Measurements from ENCODE around the gene RPS4Y1. TPM values are rescaled to one million over a fixed set of nuclear protein-coding genes. Genes with fewer than 3 reads are reported as not detected.
"Not testable (repeated sequence)": the region's sequence is repeated elsewhere in the genome, so short reads cannot be mapped to it uniquely, and the experiment has no call there.

RPS4Y1 gene
- total RNA-seq (2014; rRNA removed; shearing (Covaris generic)) = 432 and 437 TPM in 2 replicates

DNA sequence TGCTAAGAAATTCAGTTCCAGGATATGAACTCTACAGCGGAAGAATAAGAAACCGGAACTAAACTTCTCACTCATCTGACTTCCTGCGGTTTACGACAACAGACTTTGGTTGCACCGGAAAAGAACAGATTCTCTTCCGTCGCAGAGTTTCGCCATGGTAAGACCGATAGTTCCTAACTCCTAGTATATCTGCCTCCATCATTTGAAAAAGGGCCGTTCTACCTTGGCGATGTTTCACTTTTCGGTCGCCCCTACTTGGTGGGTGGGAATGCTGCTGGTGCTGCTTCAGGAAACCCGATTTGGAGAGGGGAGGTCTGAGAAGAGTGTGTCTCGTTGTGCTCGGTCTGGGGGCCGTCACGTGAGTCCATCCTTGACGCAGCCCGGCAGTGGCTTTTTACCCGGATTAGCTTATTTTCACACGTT lies at the start of gene RPS4Y1:
RPS4Y1 (plus strand) TSS at position 132 of the 423 bp plus-strand sequence; CDS start at position 155, 23 bp downstream.
- peak within 1 kb of the TSS; percentile 62 for H3K4me3 ChIP-seq
- no peaks in the 10 kb centered on the region for H3K27me3 ChIP-seq (replicated peaks)
- peaks cover 37% of the 10 kb centered on the region for H3K36me3 ChIP-seq
- no peaks in the 10 kb centered on the region for H3K4me1 ChIP-seq (replicated peaks)
- H3K27ac ChIP-seq = peak within 1 kb of the TSS; percentile 57
- DNase-seq (ENCODE audit: low read depth in 1 of 2, low spot score in 2 of 2) = peak; percentile 45 to 73
- H3K9me3 ChIP-seq (replicated peaks) = no peaks in the 10 kb centered on the region

DNA sequence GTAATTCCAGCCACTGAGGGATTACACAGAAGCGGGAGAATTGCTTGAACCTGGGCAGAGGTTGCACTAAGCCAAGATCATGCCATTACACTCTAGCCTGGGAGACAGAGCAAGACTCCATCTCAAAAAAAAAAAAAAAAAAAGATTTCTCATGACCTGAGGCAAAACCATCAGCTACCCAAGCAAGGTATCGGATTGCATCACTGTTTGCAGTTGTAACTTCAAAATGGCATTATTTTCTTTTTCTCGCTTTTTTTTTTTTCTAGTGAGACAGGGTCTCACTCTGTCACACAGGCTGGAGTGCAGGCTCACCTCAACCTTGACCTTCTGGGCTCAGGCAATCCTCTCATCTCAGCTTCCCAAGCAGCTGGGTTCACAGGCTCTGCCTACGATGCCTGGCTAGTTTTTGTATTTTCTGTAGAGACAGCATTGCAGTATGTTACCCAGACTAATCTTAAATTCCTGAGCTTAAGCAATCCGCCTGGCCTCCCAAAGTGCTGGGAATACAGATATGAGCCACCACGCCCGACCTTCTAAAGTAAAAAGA lies 44.4 kb upstream of the RPS4Y1 start:
- H3K9me3 ChIP-seq (replicated peaks) = no peaks in the 10 kb centered on the region
- no peak overlapping the region for H3K27ac ChIP-seq
- no peaks in the 10 kb centered on the region for H3K27me3 ChIP-seq (replicated peaks)
- no peaks in the 10 kb centered on the region for H3K36me3 ChIP-seq
- H3K4me3 ChIP-seq = no peak overlapping the region
- no peak for DNase-seq (ENCODE audit: low read depth in 1 of 2, low spot score in 2 of 2)
- H3K4me1 ChIP-seq (replicated peaks) = no peaks in the 10 kb centered on the region

DNA sequence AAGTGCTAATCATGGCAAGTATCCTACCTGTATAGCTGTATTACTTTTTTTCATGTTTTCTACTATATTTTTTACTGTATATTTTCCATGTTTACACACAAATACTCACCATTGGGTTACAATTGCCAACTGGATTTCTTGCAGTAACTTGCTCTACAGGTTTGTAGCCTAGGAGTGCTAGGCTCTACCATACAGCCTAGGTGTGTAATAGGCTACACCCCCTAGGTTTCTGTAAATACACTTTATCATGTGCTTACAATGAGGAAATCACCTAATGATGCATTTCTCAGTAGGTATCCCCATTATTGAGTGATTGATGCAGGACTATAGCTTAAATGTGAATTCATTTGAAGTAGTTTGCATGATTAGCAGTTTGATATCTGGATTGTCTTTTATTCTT lies 43.4 kb upstream of the RPS4Y1 start:
- Histone ChIP-seq H3K27ac (no peak overlapping the region), H3K27me3 (replicated peaks) (no peaks in the 10 kb centered on the region), H3K4me3 (no peak overlapping the region), H3K9me3 (replicated peaks) (no peaks in the 10 kb centered on the region), H3K4me1 (replicated peaks) (no peaks in the 10 kb centered on the region), H3K36me3 (no peaks in the 10 kb centered on the region)
- DNase-seq (ENCODE audit: low read depth in 1 of 2, low spot score in 2 of 2) = no peak

DNA sequence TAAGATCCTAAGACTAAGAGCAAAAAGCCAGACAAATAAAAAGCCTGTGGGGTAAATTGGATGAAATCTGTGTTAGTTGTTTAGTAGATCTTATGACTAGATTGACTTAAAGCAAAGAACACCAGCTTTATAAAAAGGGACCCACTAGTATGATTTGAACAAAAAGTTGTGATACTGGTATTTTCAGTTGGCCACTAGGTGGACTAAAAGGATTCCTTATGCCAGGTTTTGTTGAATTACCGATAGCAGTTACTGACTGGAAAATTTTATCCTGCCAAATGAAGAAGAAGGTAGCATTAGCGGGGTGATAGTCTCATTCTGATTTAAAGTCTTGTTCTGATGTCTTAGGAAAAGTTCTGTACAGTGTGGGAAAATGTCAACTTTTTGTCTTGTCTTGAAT lies 41.2 kb upstream of the RPS4Y1 start:
- H3K4me3 ChIP-seq = no peak overlapping the region

DNA sequence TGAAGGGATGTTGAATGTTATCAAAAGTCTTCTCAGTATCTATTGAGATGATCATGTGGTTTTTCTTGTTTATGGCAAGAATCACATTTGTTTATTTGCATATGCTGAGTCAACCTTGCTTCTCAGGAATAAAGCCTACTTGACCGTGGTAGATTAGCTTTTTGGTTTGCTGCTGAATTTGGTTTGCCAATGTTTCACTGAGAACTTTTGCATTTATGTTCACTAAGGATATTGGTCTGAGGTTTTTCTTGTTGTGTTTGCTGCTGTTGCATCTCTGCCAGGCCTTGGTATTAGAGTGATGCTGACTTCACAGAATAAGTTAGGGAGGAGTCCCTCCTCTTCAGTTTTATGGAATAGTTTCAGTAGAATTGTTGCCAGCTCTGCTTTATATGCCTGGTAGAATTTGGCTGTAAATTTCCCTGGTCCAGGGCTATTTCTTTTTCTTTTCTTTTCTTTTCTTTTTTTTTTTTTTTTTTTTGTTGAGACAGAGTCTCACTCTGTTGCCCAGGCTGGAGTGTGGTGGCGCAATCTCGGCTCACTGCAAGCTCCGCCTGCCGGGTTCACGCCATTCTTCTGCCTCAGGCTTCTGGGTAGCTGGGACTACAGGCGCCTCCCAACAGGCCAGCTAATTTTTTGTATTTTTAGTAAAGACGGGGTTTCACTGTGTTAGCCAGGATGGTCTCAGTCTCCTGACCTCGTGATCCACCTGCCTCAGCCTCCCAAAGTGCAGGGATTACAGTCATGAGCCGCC lies 24.1 kb upstream of the RPS4Y1 start:
- H3K4me1 ChIP-seq (replicated peaks) = peaks cover 12% of the 10 kb centered on the region
- not testable (repeated sequence) for H3K27ac ChIP-seq; H3K9me3 ChIP-seq (replicated peaks); H3K4me3 ChIP-seq; H3K36me3 ChIP-seq; H3K27me3 ChIP-seq (replicated peaks)
- peak in 1 of 2 experiments; percentile 67 for DNase-seq (ENCODE audit: low read depth in 1 of 2, low spot score in 2 of 2)

More for the DNA sequence above, 41.2 kb upstream of the RPS4Y1 start:
- DNase-seq (ENCODE audit: low read depth in 1 of 2, low spot score in 2 of 2) = peak in 1 of 2 experiments; percentile 4
- Histone ChIP-seq H3K27ac (no peak overlapping the region), H3K36me3 (no peaks in the 10 kb centered on the region), H3K27me3 (replicated peaks) (no peaks in the 10 kb centered on the region), H3K9me3 (replicated peaks) (no peaks in the 10 kb centered on the region), H3K4me1 (replicated peaks) (no peaks in the 10 kb centered on the region)

DNA sequence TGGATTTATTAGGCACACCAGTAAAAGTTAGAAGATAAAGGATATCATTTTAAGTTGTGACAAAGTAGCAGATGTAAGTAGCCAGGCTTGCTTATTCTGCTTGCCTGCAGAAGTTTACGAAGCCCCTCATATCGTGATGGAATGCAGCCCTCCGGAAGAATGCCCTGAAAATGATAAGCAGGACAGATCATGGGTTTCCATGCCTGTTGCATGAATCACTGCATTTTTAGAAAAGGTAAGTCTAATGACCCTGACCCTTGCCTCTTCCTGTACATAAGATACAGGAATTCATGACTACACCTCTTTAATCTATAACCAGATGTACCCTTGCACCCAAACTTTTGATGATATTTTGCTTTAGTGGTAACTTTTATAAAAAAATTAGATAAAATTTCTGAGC lies 16.9 kb upstream of the RPS4Y1 start:
- Histone ChIP-seq H3K4me1 (replicated peaks) (no peaks in the 10 kb centered on the region), H3K4me3 (no peak overlapping the region), H3K27ac (no peak overlapping the region), H3K36me3 (no peaks in the 10 kb centered on the region), H3K27me3 (replicated peaks) (no peaks in the 10 kb centered on the region), H3K9me3 (replicated peaks) (no peaks in the 10 kb centered on the region)
- no peak for DNase-seq (ENCODE audit: low read depth in 1 of 2, low spot score in 2 of 2)

DNA sequence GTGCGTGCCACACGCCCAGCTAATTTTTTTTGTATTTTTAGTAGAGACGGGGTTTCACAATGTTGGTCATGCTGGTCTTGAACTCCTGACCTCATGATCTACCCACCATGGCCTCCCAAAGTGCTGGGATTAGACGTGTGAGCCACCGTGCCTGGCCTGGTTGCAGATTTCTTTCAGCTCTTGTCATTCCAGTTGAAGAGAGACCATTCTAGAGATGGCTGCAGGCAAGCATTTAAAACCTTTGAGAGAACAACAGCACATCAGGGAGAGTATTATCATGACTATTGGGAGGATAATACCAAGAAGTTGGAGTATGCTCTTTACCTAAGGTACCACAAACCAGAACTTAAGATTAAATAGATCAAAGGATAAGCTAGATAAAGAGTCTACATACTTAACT lies 12.9 kb upstream of the RPS4Y1 start:
- no peaks in the 10 kb centered on the region for H3K4me1 ChIP-seq (replicated peaks)
- H3K4me3 ChIP-seq = no peak overlapping the region
- H3K27ac ChIP-seq = no peak overlapping the region
- H3K36me3 ChIP-seq = no peaks in the 10 kb centered on the region
- H3K9me3 ChIP-seq (replicated peaks) = no peaks in the 10 kb centered on the region
- DNase-seq (ENCODE audit: low read depth in 1 of 2, low spot score in 2 of 2) = no peak
- no peaks in the 10 kb centered on the region for H3K27me3 ChIP-seq (replicated peaks)

DNA sequence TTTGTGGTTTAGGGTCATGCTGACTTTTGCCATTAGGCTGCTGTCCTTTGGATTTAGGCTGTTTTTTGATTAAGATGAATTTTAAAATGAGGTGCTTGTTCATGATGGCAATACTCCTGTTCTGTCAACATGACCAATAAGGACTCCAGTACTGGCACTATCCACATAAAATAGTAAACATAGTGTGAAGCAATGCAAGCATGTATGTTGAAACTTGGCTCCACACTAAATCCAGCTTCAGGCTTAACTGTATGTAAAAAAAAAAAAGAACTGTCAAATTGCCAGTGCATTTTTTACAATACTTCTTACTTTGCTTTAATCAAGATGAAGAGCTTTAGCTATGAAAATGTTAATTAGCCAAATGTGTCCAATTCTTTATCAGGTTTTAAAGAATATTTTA lies 6.2 kb upstream of the RPS4Y1 start:
- DNase-seq (ENCODE audit: low read depth in 1 of 2, low spot score in 2 of 2) = no peak

DNA sequence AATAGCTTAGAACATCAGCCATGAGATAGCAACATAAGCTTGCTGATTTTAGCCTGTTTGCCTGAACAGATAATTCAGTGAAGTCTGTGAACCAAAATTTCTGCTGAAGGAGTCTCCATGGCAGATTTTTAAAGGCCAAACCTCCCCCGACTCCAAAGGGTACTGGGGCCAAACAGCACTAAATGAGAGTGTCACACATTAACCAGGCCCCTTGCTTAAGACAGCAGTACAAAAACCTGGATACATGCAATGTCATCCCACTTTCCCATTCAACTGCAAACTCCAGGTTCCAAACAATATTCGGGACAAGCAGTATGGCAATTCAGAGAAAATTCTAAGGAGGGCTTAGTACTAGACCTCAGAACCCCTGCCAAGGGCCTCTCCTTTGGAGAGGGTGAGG lies 4.3 kb upstream of the RPS4Y1 start:
- Histone ChIP-seq H3K4me1 (replicated peaks) (no peaks in the 10 kb centered on the region), H3K36me3 (no peaks in the 10 kb centered on the region), H3K4me3 (no peak overlapping the region), H3K27me3 (replicated peaks) (no peaks in the 10 kb centered on the region), H3K9me3 (replicated peaks) (no peaks in the 10 kb centered on the region), H3K27ac (no peak overlapping the region)
- DNase-seq (ENCODE audit: low read depth in 1 of 2, low spot score in 2 of 2) = no peak

More for the DNA sequence above, 6.2 kb upstream of the RPS4Y1 start:
- H3K27me3 ChIP-seq (replicated peaks) = no peaks in the 10 kb centered on the region
- no peaks in the 10 kb centered on the region for H3K36me3 ChIP-seq
- no peak overlapping the region for H3K4me3 ChIP-seq
- no peak overlapping the region for H3K27ac ChIP-seq
- no peaks in the 10 kb centered on the region for H3K4me1 ChIP-seq (replicated peaks)
- H3K9me3 ChIP-seq (replicated peaks) = no peaks in the 10 kb centered on the region

DNA sequence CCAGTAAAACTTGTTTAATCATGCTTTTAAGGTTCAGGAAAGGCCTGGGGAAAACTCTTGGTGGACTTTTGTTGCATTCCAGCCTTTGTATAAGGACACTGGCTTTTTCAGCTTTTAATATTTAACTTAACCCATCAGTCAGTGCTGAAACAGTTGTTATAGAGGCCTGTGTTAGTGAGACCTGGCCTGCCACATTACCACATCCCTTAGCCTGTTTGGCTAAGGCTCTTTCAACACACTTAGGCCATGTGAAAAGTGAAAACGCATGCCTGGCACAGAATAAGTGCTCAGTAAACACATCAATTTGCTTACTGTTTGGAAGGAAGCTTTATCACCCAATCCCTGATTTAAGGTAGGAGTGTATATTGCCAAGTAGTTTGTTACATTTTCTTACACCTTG lies 3.5 kb upstream of the RPS4Y1 start:
- no peaks in the 10 kb centered on the region for H3K27me3 ChIP-seq (replicated peaks)
- no peak overlapping the region for H3K4me3 ChIP-seq
- no peak for DNase-seq (ENCODE audit: low read depth in 1 of 2, low spot score in 2 of 2)
- H3K36me3 ChIP-seq = peaks cover 6% of the 10 kb centered on the region
- H3K9me3 ChIP-seq (replicated peaks) = no peaks in the 10 kb centered on the region
- no peaks in the 10 kb centered on the region for H3K4me1 ChIP-seq (replicated peaks)
- no peak overlapping the region for H3K27ac ChIP-seq

DNA sequence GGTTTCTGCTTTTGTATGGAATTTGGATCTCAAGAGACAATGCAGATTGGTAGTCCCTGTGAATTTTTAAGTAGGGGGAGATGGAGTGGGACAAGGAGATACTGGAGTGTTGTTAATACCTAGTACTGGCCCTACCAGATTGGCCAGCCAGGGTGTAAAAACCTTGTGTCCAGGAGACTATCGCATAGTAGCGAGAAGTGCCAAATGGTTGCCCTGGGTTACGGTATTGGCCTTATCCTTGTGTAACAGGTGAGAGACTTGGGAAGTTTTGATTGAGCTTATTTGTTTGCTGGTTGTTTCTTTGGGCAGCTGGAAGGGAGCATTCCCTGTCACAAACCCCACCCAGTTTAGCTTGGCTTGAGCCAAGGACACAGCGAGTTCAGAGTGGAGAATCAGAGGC lies 5.4 kb downstream of the RPS4Y1 start:
- Histone ChIP-seq H3K36me3 (peaks cover 84% of the 10 kb centered on the region), H3K27ac (no peak overlapping the region), H3K4me3 (no peak overlapping the region), H3K27me3 (replicated peaks) (no peaks in the 10 kb centered on the region), H3K9me3 (replicated peaks) (no peaks in the 10 kb centered on the region), H3K4me1 (replicated peaks) (no peaks in the 10 kb centered on the region)
- DNase-seq (ENCODE audit: low read depth in 1 of 2, low spot score in 2 of 2) = no peak

DNA sequence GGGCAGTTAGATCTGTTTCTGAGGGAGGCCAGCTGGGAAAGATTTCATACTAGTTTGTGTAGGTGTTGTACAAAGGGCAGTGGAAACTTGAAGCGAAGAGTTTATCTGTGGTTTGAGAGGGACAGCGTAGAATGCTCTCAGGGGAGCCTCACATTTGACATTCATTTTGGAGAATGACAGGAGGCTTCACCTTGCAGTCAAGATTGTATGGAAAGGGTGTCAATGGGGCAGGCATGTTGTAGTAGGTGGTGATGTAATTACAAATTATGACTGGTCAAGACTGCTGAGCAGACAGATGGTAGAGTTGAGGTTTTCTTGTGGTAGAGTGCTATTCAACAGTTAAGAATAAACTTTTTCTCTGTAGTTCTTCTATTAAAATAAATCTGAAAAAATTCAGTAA lies 7.0 kb downstream of the RPS4Y1 start:
- H3K36me3 ChIP-seq = peaks cover 87% of the 10 kb centered on the region

DNA sequence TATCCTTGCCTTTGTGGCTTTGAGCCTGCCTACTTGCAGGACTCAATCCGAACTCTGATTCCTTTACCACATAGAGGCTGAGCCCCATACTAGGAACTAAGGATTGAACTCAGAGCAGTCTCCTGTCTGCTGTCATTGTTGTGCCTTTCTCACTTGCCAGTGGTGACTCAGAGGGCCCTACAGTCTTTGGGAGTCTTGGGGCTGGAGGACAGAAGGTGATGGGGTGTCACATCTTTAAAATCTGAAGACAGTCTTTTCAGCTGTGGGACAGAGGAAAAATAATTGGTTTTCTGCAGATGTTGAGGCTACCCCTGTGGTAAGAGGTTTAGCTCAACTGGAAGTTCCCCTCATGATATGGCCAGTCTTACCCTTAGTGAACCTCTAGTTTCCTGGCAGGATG lies 8.0 kb downstream of the RPS4Y1 start:
- H3K27me3 ChIP-seq (replicated peaks) = no peaks in the 10 kb centered on the region
- no peak for DNase-seq (ENCODE audit: low read depth in 1 of 2, low spot score in 2 of 2)
- peaks cover 85% of the 10 kb centered on the region for H3K36me3 ChIP-seq
- no peak overlapping the region for H3K4me3 ChIP-seq
- no peaks in the 10 kb centered on the region for H3K9me3 ChIP-seq (replicated peaks)
- no peaks in the 10 kb centered on the region for H3K4me1 ChIP-seq (replicated peaks)
- H3K27ac ChIP-seq = no peak overlapping the region

More for the DNA sequence above, 7.0 kb downstream of the RPS4Y1 start:
- Histone ChIP-seq H3K9me3 (replicated peaks) (no peaks in the 10 kb centered on the region), H3K27me3 (replicated peaks) (no peaks in the 10 kb centered on the region), H3K4me1 (replicated peaks) (no peaks in the 10 kb centered on the region), H3K4me3 (no peak overlapping the region), H3K27ac (no peak overlapping the region)
- DNase-seq (ENCODE audit: low read depth in 1 of 2, low spot score in 2 of 2) = no peak

DNA sequence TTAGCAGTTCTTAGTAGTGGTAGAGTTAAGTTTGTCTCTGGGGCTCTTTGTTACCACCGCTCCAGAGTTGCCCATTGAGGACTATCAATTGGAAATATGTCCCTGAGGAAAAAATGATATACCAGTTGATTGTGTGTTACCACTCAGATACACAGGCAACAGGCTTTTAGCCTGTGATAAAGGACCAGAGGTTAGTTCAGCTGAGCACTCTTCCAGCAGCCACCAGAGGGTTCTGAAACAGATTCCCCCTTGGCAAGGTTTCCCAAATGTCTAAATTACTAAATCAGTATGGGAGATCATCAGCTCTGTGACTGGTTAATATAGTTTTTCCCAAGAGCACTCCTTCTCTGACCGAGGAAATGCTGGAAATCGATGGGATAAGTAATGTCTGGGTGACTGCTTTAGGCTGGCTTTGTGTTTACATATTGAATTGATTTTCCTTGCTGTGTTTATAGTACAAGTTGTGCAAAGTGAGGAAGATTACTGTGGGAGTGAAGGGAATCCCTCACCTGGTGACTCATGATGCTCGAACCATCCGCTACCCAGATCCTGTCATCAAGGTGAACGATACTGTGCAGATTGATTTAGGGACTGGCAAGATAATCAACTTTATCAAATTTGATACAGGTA lies 12.9 kb downstream of the RPS4Y1 start:
- no peaks in the 10 kb centered on the region for H3K27me3 ChIP-seq (replicated peaks)
- no peaks in the 10 kb centered on the region for H3K9me3 ChIP-seq (replicated peaks)
- H3K4me1 ChIP-seq (replicated peaks) = peaks cover 20% of the 10 kb centered on the region
- peaks cover 77% of the 10 kb centered on the region for H3K36me3 ChIP-seq
- H3K27ac ChIP-seq = no peak overlapping the region
- no peak for DNase-seq (ENCODE audit: low read depth in 1 of 2, low spot score in 2 of 2)
- H3K4me3 ChIP-seq = no peak overlapping the region

All from SJSA1 (cell line).